ENCODE results near the gene EBF4.
"Not testable (repeated sequence)": the region's sequence is repeated elsewhere in the genome, so short reads cannot be mapped to it uniquely, and the experiment has no call there.

The EBF4 gene

DNA sequence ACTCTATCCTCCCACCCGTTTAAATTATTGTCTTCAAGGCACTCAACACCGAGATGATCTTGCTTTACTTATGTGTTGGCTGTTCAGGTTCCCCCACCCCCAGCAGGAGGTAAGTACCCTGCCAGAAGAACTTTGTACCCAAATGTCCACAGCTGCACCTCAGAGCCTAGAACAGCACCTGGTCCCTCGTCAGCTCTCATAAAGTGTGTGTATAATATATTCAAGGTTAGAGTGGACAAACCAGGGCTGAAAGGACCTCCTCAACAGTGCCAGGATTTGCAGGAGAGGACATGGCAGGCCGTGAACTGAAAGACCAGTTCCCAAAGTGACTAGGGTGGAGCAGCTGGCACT, 113.7 kb downstream of the EBF4 start:
- no peak overlapping the region for H2BK5ac ChIP-seq (ENCODE audit: low read depth, low read length, poor library complexity)
- H3K27ac ChIP-seq (ENCODE audit: low read depth, low read length), result no peak overlapping the region
- H2AK5ac ChIP-seq (ENCODE audit: low read length), result no peak overlapping the region
- no peak overlapping the region for H3K9ac ChIP-seq (ENCODE audit: low read length)
- DNase-seq, result no peak
- H3K4me2 ChIP-seq (ENCODE audit: low read length), result no peak overlapping the region
- H4K8ac ChIP-seq (ENCODE audit: low read depth, low read length), result no peak overlapping the region
- WGBS (ENCODE audit: extremely low coverage, insufficient coverage, insufficient read length), result no CpG with 5 or more reads among the region's 4 CpGs
- H3K4me1 ChIP-seq (ENCODE audit: control insufficient read depth in 1 of 2, insufficient read depth in 2 of 2, low read length in 2 of 2), result peaks cover 0 to 3% of the 10 kb centered on the region in 2 experiments
- no peak overlapping the region for H2BK12ac ChIP-seq (ENCODE audit: low read length)
- H3K79me2 ChIP-seq (ENCODE audit: control insufficient read depth, insufficient read depth, low read length, poor library complexity), result no peaks in the 10 kb centered on the region
- H3K9me3 ChIP-seq (ENCODE audit: insufficient read depth, low read depth, low read length), result peaks cover 2% of the 10 kb centered on the region
- no peaks in the 10 kb centered on the region for H3K36me3 ChIP-seq (ENCODE audit: control insufficient read depth in 1 of 2, insufficient read depth in 2 of 2, low read length in 2 of 2)
- peaks cover 42% of the 10 kb centered on the region for H3K27me3 ChIP-seq (ENCODE audit: insufficient read depth, low read length)
- H4K12ac ChIP-seq (ENCODE audit: low read depth, low read length), result no peak overlapping the region
- H2BK120ac ChIP-seq (ENCODE audit: insufficient read depth, low read length, poor library complexity), result no peak overlapping the region
- H3K23ac ChIP-seq (ENCODE audit: low read length), result no peak overlapping the region
- no peak overlapping the region for H3K18ac ChIP-seq (ENCODE audit: low read length)
- H3K4ac ChIP-seq (ENCODE audit: low read depth, low read length), result no peak overlapping the region
- no peak overlapping the region for H3K4me3 ChIP-seq (ENCODE audit: low read depth, low read length)
- H3K79me1 ChIP-seq (ENCODE audit: low read length), result no peaks in the 10 kb centered on the region
- H3K14ac ChIP-seq (ENCODE audit: low read length), result no peak overlapping the region
- no peak overlapping the region for H4K91ac ChIP-seq (ENCODE audit: low read depth, low read length)
- no peak overlapping the region for H2AFZ ChIP-seq (ENCODE audit: insufficient read depth, low read length, poor library complexity)

DNA sequence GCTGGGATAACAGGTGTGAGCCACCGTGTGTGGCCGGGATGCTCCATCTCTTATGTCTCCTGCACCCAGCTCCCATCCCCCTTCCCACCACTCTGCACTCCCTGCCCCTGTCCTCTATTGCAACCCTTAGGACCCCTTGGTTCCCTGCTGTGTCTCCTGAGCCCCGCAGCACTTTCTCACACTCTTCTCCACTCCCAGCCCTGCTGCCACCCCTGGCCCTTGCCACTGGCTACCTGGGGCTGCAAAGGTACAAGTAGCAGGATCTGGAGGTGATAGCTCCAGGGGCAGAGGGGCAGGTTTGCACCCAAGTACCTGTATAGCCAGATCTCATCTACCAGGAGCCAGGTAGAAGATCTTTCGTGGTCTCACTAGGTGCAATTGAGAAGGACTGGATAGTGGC, 114.4 kb downstream of the EBF4 start:
- Histone ChIP-seq H3K4me3 (ENCODE audit: low read depth, low read length) (no peak overlapping the region), H3K9me3 (ENCODE audit: insufficient read depth, low read depth, low read length) (peaks cover 2% of the 10 kb centered on the region)
- no CpG with 5 or more reads among the region's 4 CpGs for WGBS (ENCODE audit: extremely low coverage, insufficient coverage, insufficient read length)

DNA sequence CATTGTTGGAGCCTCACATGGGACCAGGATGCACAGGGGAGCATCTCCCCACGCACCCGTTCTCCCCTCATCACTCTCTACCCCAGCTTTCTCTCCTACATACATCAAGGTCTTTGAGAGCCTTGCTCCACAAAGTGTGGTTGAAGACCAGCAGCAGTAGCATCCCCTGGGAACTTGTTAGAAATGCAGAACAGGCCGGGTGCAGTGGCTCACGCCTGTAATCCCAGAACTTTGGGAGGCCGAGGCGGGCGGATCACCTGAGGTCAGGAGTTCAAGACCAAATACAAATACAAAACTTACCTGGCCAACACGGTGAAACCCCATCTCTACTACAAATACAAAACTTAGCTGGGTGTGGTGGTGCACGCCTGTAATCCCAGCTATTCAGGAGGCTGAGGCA, 115.3 kb downstream of the EBF4 start:
- H3K9me3 ChIP-seq (ENCODE audit: insufficient read depth, low read depth, low read length); H2AFZ ChIP-seq (ENCODE audit: insufficient read depth, low read length, poor library complexity); H3K79me1 ChIP-seq (ENCODE audit: low read length); H2BK120ac ChIP-seq (ENCODE audit: insufficient read depth, low read length, poor library complexity); H2BK12ac ChIP-seq (ENCODE audit: low read length); H4K91ac ChIP-seq (ENCODE audit: low read depth, low read length); H3K14ac ChIP-seq (ENCODE audit: low read length); H3K23ac ChIP-seq (ENCODE audit: low read length); H3K36me3 ChIP-seq (ENCODE audit: control insufficient read depth in 1 of 2, insufficient read depth in 2 of 2, low read length in 2 of 2); H2BK5ac ChIP-seq (ENCODE audit: low read depth, low read length, poor library complexity); H4K8ac ChIP-seq (ENCODE audit: low read depth, low read length); DNase-seq; H3K18ac ChIP-seq (ENCODE audit: low read length); H3K4me3 ChIP-seq (ENCODE audit: low read depth, low read length); H3K4me2 ChIP-seq (ENCODE audit: low read length); H4K12ac ChIP-seq (ENCODE audit: low read depth, low read length); H3K9ac ChIP-seq (ENCODE audit: low read length); H3K27ac ChIP-seq (ENCODE audit: low read depth, low read length); H3K4me1 ChIP-seq (ENCODE audit: control insufficient read depth in 1 of 2, insufficient read depth in 2 of 2, low read length in 2 of 2); H2AK5ac ChIP-seq (ENCODE audit: low read length); H3K4ac ChIP-seq (ENCODE audit: low read depth, low read length); H3K79me2 ChIP-seq (ENCODE audit: control insufficient read depth, insufficient read depth, low read length, poor library complexity): not testable (repeated sequence)
- no CpG with 5 or more reads among the region's 9 CpGs for WGBS (ENCODE audit: extremely low coverage, insufficient coverage, insufficient read length)
- peaks cover 34% of the 10 kb centered on the region for H3K27me3 ChIP-seq (ENCODE audit: insufficient read depth, low read length)

More for the DNA sequence above, 114.4 kb downstream of the EBF4 start:
- no peak overlapping the region for H3K4ac ChIP-seq (ENCODE audit: low read depth, low read length)
- H3K9ac ChIP-seq (ENCODE audit: low read length), result no peak overlapping the region
- no peak overlapping the region for H2AK5ac ChIP-seq (ENCODE audit: low read length)
- H2AFZ ChIP-seq (ENCODE audit: insufficient read depth, low read length, poor library complexity), result no peak overlapping the region
- peaks cover 37% of the 10 kb centered on the region for H3K27me3 ChIP-seq (ENCODE audit: insufficient read depth, low read length)
- H3K79me2 ChIP-seq (ENCODE audit: control insufficient read depth, insufficient read depth, low read length, poor library complexity), result no peaks in the 10 kb centered on the region
- H3K36me3 ChIP-seq (ENCODE audit: control insufficient read depth in 1 of 2, insufficient read depth in 2 of 2, low read length in 2 of 2), result no peaks in the 10 kb centered on the region
- H3K79me1 ChIP-seq (ENCODE audit: low read length), result no peaks in the 10 kb centered on the region
- H2BK120ac ChIP-seq (ENCODE audit: insufficient read depth, low read length, poor library complexity), result no peak overlapping the region
- no peak overlapping the region for H3K27ac ChIP-seq (ENCODE audit: low read depth, low read length)
- no peak for DNase-seq
- H2BK5ac ChIP-seq (ENCODE audit: low read depth, low read length, poor library complexity), result no peak overlapping the region
- H3K23ac ChIP-seq (ENCODE audit: low read length), result no peak overlapping the region
- no peak overlapping the region for H3K18ac ChIP-seq (ENCODE audit: low read length)
- H4K12ac ChIP-seq (ENCODE audit: low read depth, low read length), result no peak overlapping the region
- H3K14ac ChIP-seq (ENCODE audit: low read length), result no peak overlapping the region
- no peak overlapping the region for H3K4me2 ChIP-seq (ENCODE audit: low read length)
- no peak overlapping the region for H4K8ac ChIP-seq (ENCODE audit: low read depth, low read length)
- H3K4me1 ChIP-seq (ENCODE audit: control insufficient read depth in 1 of 2, insufficient read depth in 2 of 2, low read length in 2 of 2), result peaks cover 0 to 3% of the 10 kb centered on the region in 2 experiments
- H2BK12ac ChIP-seq (ENCODE audit: low read length), result no peak overlapping the region
- no peak overlapping the region for H4K91ac ChIP-seq (ENCODE audit: low read depth, low read length)

DNA sequence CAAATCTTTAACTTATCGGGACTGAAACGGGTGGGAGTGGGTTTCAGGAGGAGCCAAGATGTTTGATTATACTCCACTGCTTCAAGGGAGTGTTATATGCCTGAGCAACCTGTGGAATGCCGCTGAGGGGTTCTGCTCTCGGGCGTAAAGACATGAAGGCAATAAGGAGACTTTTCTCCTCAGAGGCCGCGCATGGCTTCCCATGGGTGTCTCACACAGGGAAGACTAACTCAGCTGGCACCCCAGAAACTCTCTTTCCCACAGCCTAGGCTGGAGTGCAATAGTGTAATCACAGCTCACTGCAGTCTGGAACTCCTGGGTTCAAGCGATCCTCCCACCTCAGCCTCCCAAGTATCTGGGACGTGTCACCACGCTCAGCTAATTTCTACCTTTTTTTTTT, 117.1 kb downstream of the EBF4 start:
- Histone ChIP-seq H3K36me3 (ENCODE audit: control insufficient read depth in 1 of 2, insufficient read depth in 2 of 2, low read length in 2 of 2) (no peaks in the 10 kb centered on the region), H2AFZ (ENCODE audit: insufficient read depth, low read length, poor library complexity) (no peak overlapping the region), H4K8ac (ENCODE audit: low read depth, low read length) (no peak overlapping the region), H3K4me3 (ENCODE audit: low read depth, low read length) (no peak overlapping the region), H3K14ac (ENCODE audit: low read length) (no peak overlapping the region), H3K4me2 (ENCODE audit: low read length) (no peak overlapping the region), H2BK5ac (ENCODE audit: low read depth, low read length, poor library complexity) (no peak overlapping the region), H3K4me1 (ENCODE audit: control insufficient read depth in 1 of 2, insufficient read depth in 2 of 2, low read length in 2 of 2) (peaks cover 4% of the 10 kb centered on the region in 2 experiments), H2BK120ac (ENCODE audit: insufficient read depth, low read length, poor library complexity) (no peak overlapping the region), H3K18ac (ENCODE audit: low read length) (no peak overlapping the region), H2AK5ac (ENCODE audit: low read length) (no peak overlapping the region), H4K91ac (ENCODE audit: low read depth, low read length) (no peak overlapping the region), H3K27ac (ENCODE audit: low read depth, low read length) (no peak overlapping the region), H4K12ac (ENCODE audit: low read depth, low read length) (no peak overlapping the region), H3K9ac (ENCODE audit: low read length) (no peak overlapping the region), H3K4ac (ENCODE audit: low read depth, low read length) (no peak overlapping the region), H2BK12ac (ENCODE audit: low read length) (no peak overlapping the region), H3K23ac (ENCODE audit: low read length) (no peak overlapping the region), H3K27me3 (ENCODE audit: insufficient read depth, low read length) (peaks cover 24% of the 10 kb centered on the region), H3K9me3 (ENCODE audit: insufficient read depth, low read depth, low read length) (peaks cover 2% of the 10 kb centered on the region), H3K79me2 (ENCODE audit: control insufficient read depth, insufficient read depth, low read length, poor library complexity) (no peaks in the 10 kb centered on the region), H3K79me1 (ENCODE audit: low read length) (no peaks in the 10 kb centered on the region)
- WGBS (ENCODE audit: extremely low coverage, insufficient coverage, insufficient read length), result no CpG with 5 or more reads among the region's 10 CpGs
- peak in 1 of 2 donors; percentile 15 for DNase-seq

All from trophoblast cell (in vitro differentiated cells and primary cell).